Stimulated activated CD4-positive, alpha-beta T cell treated with anti-CD3 and anti-CD28 coated beads, Interleukin-4, amount 100 ng/mL, for 4 hours (primary cell): ENCODE measurements around the gene UNC80.

Experiments
- DNase-seq, 2 experiments: peaks; one replicate each; pipeline ENCODE4 v3.0.0-alpha.2; 2020

The UNC80 gene

GRCh38 chr2:209817844-209818271 is 46.2 kb downstream of the UNC80 start:
- no peak for DNase-seq

GRCh38 chr2:209818939-209819338 is 47.3 kb downstream of the UNC80 start:
- DNase-seq = no peak

GRCh38 chr2:209821806-209822205 is 50.2 kb downstream of the UNC80 start:
- DNase-seq = no peak

- no peak for DNase-seq
Measured at GRCh38 chr2:209823484-209823883, 51.9 kb downstream of the UNC80 start.

GRCh38 chr2:209824391-209824790 is 52.8 kb downstream of the UNC80 start:
- no peak for DNase-seq

GRCh38 chr2:209830722-209831465 is 59.3 kb downstream of the UNC80 start:
- DNase-seq = no peak

GRCh38 chr2:209834767-209835166 is 63.1 kb downstream of the UNC80 start:
- no peak for DNase-seq

GRCh38 chr2:209840434-209840833 is 68.8 kb downstream of the UNC80 start:
- DNase-seq = no peak

GRCh38 chr2:209845666-209846065 is 74.0 kb downstream of the UNC80 start:
- DNase-seq = no peak

- DNase-seq = no peak
Measured at GRCh38 chr2:209864716-209865295, 93.2 kb downstream of the UNC80 start.

GRCh38 chr2:209868271-209868994 is 96.8 kb downstream of the UNC80 start:
- DNase-seq = no peak

- DNase-seq = no peak
Measured at GRCh38 chr2:209870067-209870466, 98.4 kb downstream of the UNC80 start.

GRCh38 chr2:209872675-209873074 is 101.0 kb downstream of the UNC80 start:
- DNase-seq = no peak

GRCh38 chr2:209875270-209875669 is 103.6 kb downstream of the UNC80 start:
- DNase-seq = no peak

GRCh38 chr2:209876211-209876610 is 104.6 kb downstream of the UNC80 start:
- DNase-seq = no peak

- no peak for DNase-seq
Measured at GRCh38 chr2:209878701-209879100, 107.1 kb downstream of the UNC80 start.

GRCh38 chr2:209900638-209901037 is 129.0 kb downstream of the UNC80 start:
- no peak for DNase-seq

GRCh38 chr2:209901172-209901571 is 129.5 kb downstream of the UNC80 start:
- no peak for DNase-seq

- DNase-seq = no peak
Measured at GRCh38 chr2:209905691-209906090, 134.1 kb downstream of the UNC80 start.

GRCh38 chr2:209907746-209908145 is 136.1 kb downstream of the UNC80 start:
- DNase-seq = no peak

GRCh38 chr2:209908511-209908910 is 136.9 kb downstream of the UNC80 start:
- no peak for DNase-seq

GRCh38 chr2:209911486-209911885 is 139.9 kb downstream of the UNC80 start:
- no peak for DNase-seq

GRCh38 chr2:209913786-209914345 is 142.2 kb downstream of the UNC80 start:
- DNase-seq = no peak
